ENCODE results near the gene REST.
"Not testable (repeated sequence)": the region's sequence is repeated elsewhere in the genome, so short reads cannot be mapped to it uniquely, and the experiment has no call there.

Gene REST, protein sequence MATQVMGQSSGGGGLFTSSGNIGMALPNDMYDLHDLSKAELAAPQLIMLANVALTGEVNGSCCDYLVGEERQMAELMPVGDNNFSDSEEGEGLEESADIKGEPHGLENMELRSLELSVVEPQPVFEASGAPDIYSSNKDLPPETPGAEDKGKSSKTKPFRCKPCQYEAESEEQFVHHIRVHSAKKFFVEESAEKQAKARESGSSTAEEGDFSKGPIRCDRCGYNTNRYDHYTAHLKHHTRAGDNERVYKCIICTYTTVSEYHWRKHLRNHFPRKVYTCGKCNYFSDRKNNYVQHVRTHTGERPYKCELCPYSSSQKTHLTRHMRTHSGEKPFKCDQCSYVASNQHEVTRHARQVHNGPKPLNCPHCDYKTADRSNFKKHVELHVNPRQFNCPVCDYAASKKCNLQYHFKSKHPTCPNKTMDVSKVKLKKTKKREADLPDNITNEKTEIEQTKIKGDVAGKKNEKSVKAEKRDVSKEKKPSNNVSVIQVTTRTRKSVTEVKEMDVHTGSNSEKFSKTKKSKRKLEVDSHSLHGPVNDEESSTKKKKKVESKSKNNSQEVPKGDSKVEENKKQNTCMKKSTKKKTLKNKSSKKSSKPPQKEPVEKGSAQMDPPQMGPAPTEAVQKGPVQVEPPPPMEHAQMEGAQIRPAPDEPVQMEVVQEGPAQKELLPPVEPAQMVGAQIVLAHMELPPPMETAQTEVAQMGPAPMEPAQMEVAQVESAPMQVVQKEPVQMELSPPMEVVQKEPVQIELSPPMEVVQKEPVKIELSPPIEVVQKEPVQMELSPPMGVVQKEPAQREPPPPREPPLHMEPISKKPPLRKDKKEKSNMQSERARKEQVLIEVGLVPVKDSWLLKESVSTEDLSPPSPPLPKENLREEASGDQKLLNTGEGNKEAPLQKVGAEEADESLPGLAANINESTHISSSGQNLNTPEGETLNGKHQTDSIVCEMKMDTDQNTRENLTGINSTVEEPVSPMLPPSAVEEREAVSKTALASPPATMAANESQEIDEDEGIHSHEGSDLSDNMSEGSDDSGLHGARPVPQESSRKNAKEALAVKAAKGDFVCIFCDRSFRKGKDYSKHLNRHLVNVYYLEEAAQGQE

GRCh38 chr4:56907489-56908205 is at the start of gene REST:
REST (plus strand) TSS chr4:56907900; CDS start chr4:56910639, 2,739 bp downstream.
- DNase-seq (ENCODE audit: low spot score), result peak; percentile 80
- no peaks in the 10 kb centered on the region for H3K9me3 Mint-ChIP-seq
- peak within 1 kb of the TSS; percentile 91 for H3K4me3 Mint-ChIP-seq
- H3K36me3 Mint-ChIP-seq (ENCODE audit: low read depth), result peaks cover 14% of the 10 kb centered on the region
- H3K27ac Mint-ChIP-seq, result peak within 1 kb of the TSS; percentile 82
- H3K27me3 Mint-ChIP-seq (ENCODE audit: low read depth), result peaks cover 19% of the 10 kb centered on the region
- H3K4me1 Mint-ChIP-seq (ENCODE audit: low read depth), result peaks cover 31% of the 10 kb centered on the region

DNA sequence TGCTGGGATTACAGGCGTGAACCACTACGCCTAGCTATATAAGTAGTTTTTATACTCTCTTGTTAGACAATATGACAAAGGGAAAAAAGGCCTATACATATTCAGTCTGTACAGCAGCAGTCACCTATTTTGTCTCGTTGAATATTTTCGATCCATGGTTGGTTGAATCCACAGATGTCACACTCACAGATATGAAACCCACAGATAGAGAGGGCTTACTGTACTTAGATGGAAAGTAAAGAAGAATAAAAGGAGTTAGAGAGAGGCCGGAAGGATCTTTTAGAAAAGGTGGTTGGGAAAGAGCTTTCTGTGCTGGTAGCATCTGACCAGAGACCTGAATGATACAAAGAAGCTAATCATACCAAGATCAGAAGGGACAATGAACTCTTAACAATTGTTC is 47.9 kb upstream of the REST start:
- Mint-ChIP-seq H3K4me1 (ENCODE audit: low read depth) (peaks cover 8% of the 10 kb centered on the region), H3K36me3 (ENCODE audit: low read depth) (no peaks in the 10 kb centered on the region), H3K9me3 (no peaks in the 10 kb centered on the region), H3K27me3 (ENCODE audit: low read depth) (peaks cover 17% of the 10 kb centered on the region), H3K27ac (no peak overlapping the region), H3K4me3 (no peak overlapping the region)
- no peak for DNase-seq (ENCODE audit: low spot score)

- H3K4me1 Mint-ChIP-seq (ENCODE audit: low read depth), result peaks cover 8% of the 10 kb centered on the region
- H3K27me3 Mint-ChIP-seq (ENCODE audit: low read depth), result peaks cover 17% of the 10 kb centered on the region
- H3K27ac Mint-ChIP-seq, result no peak overlapping the region
- no peak for DNase-seq (ENCODE audit: low spot score)
- no peaks in the 10 kb centered on the region for H3K36me3 Mint-ChIP-seq (ENCODE audit: low read depth)
- H3K9me3 Mint-ChIP-seq, result no peaks in the 10 kb centered on the region
- no peak overlapping the region for H3K4me3 Mint-ChIP-seq
Observed at GRCh38 chr4:56860781-56861180, 46.9 kb upstream of the REST start.

GRCh38 chr4:56861360-56861759 is 46.3 kb upstream of the REST start:
- DNase-seq (ENCODE audit: low spot score), result no peak
- H3K36me3 Mint-ChIP-seq (ENCODE audit: low read depth), result no peaks in the 10 kb centered on the region
- H3K4me1 Mint-ChIP-seq (ENCODE audit: low read depth), result peaks cover 8% of the 10 kb centered on the region
- no peak overlapping the region for H3K27ac Mint-ChIP-seq
- no peaks in the 10 kb centered on the region for H3K9me3 Mint-ChIP-seq
- H3K27me3 Mint-ChIP-seq (ENCODE audit: low read depth), result peaks cover 14% of the 10 kb centered on the region
- no peak overlapping the region for H3K4me3 Mint-ChIP-seq

DNA sequence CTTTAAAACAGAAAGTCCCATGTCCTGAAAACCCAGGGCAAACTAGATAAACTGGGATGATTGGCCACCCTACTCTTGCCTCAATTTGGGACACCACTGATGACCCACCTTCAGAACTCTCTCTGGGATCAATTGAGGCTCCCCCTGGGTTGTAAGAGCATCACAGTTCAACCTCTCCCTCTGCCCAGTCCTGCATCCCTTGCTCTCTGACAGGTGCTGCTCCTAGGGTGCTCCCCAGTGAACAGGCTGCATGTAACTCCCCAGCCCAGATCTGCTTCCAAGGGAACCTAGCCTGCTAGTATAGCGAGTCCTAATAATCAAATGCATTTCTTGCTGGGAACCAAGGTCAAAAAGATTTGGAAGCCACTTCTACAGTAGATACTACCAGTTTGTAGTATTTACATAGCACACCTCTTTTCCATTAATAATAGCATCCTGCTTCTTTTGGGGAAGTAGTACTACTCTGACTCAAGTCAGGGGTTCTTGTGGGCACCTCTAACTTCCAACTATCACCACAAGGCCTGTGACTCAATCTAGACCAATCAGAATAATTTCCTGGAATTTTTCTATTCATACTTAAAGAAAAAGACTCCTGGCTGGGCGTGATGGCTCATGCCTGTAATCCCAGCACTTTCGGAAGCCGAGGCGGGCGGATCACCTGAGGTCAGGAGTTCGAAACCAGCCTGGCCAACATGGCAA is 44.1 kb upstream of the REST start:
- Mint-ChIP-seq H3K9me3 (no peaks in the 10 kb centered on the region), H3K36me3 (ENCODE audit: low read depth) (no peaks in the 10 kb centered on the region), H3K27me3 (ENCODE audit: low read depth) (peaks cover 7% of the 10 kb centered on the region), H3K4me3 (no peak overlapping the region), H3K27ac (no peak overlapping the region), H3K4me1 (ENCODE audit: low read depth) (peaks cover 8% of the 10 kb centered on the region)
- peak; percentile 6 for DNase-seq (ENCODE audit: low spot score)

DNA sequence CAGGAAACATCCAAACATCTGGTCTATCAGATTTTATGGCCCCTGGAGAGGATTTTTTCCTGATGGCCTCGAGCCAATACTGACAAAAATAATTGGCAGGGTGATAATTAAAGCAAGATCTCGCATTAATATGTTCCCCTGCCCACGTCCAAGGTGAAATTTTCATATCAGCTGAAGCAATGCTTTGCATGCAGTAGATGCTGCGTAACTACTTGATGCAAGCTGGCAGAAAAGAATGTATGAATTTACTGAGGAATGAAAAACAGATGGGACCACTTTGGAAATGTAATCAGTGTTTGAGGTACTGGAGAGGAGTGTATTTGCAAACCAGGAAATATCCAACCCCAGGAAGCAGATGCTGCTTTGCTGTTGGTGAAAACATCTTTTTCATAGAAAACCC is 36.8 kb upstream of the REST start:
- Mint-ChIP-seq H3K9me3 (no peaks in the 10 kb centered on the region), H3K27ac (no peak overlapping the region)
- DNase-seq (ENCODE audit: low spot score), result no peak

GRCh38 chr4:56871371-56871866 is 36.3 kb upstream of the REST start:
- Mint-ChIP-seq H3K4me3 (no peak overlapping the region), H3K27ac (no peak overlapping the region), H3K27me3 (ENCODE audit: low read depth) (peaks cover 9% of the 10 kb centered on the region), H3K36me3 (ENCODE audit: low read depth) (no peaks in the 10 kb centered on the region), H3K4me1 (ENCODE audit: low read depth) (no peaks in the 10 kb centered on the region), H3K9me3 (no peaks in the 10 kb centered on the region)
- DNase-seq (ENCODE audit: low spot score), result no peak

More for the DNA sequence above, 36.8 kb upstream of the REST start:
- H3K4me3 Mint-ChIP-seq, result no peak overlapping the region
- no peaks in the 10 kb centered on the region for H3K36me3 Mint-ChIP-seq (ENCODE audit: low read depth)
- H3K4me1 Mint-ChIP-seq (ENCODE audit: low read depth), result no peaks in the 10 kb centered on the region
- peaks cover 9% of the 10 kb centered on the region for H3K27me3 Mint-ChIP-seq (ENCODE audit: low read depth)

DNA sequence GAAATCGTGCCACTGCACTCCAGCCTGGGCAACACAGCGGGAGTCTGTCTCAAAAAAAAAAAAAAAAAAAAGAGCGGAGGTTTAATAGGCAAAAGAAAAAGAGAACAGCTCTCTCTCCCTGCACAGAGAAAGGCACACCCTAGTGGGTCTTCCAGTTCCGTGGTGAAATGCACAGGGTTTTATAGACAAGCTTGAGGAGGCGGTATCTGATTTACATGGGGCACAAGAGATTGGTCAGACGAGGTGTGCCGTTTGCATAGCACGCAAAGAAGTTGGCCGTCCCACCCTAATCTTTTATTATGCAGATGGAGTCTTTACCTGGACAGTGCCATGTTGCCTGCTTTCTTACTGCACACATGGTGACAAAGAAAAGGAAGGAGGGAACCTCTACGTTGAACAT is 33.5 kb upstream of the REST start:
- no peaks in the 10 kb centered on the region for H3K4me1 Mint-ChIP-seq (ENCODE audit: low read depth)
- H3K9me3 Mint-ChIP-seq, result no peaks in the 10 kb centered on the region
- no peak overlapping the region for H3K4me3 Mint-ChIP-seq
- H3K36me3 Mint-ChIP-seq (ENCODE audit: low read depth), result no peaks in the 10 kb centered on the region
- no peak for DNase-seq (ENCODE audit: low spot score)
- peaks cover 8% of the 10 kb centered on the region for H3K27me3 Mint-ChIP-seq (ENCODE audit: low read depth)
- no peak overlapping the region for H3K27ac Mint-ChIP-seq

DNA sequence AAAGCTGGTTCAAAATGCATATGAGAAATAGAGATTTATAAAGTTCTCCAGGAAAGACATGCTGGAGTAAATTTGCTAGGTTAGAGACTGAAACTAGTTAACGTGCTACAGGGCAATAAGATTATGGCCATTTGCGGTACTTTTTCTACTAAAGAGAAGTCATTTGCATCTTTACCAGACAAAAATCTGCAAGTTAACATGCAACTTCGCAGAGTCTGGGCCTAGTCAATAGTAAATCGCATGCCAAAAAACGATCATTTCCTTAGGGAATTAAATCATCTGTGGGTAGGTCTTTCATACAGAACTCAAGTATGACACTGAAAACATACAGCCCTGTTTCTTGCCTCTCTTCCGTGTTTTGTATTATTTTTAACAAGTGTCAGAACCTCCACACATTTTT is 32.8 kb upstream of the REST start:
- no peaks in the 10 kb centered on the region for H3K9me3 Mint-ChIP-seq
- no peak overlapping the region for H3K27ac Mint-ChIP-seq
- peaks cover 8% of the 10 kb centered on the region for H3K27me3 Mint-ChIP-seq (ENCODE audit: low read depth)
- no peak for DNase-seq (ENCODE audit: low spot score)
- no peak overlapping the region for H3K4me3 Mint-ChIP-seq
- no peaks in the 10 kb centered on the region for H3K4me1 Mint-ChIP-seq (ENCODE audit: low read depth)
- no peaks in the 10 kb centered on the region for H3K36me3 Mint-ChIP-seq (ENCODE audit: low read depth)

GRCh38 chr4:56876264-56876663 is 31.4 kb upstream of the REST start:
- DNase-seq (ENCODE audit: low spot score), result no peak
- no peaks in the 10 kb centered on the region for H3K4me1 Mint-ChIP-seq (ENCODE audit: low read depth)
- no peak overlapping the region for H3K4me3 Mint-ChIP-seq
- no peaks in the 10 kb centered on the region for H3K36me3 Mint-ChIP-seq (ENCODE audit: low read depth)
- H3K27ac Mint-ChIP-seq, result no peak overlapping the region
- H3K9me3 Mint-ChIP-seq, result no peaks in the 10 kb centered on the region
- H3K27me3 Mint-ChIP-seq (ENCODE audit: low read depth), result peaks cover 7% of the 10 kb centered on the region

DNA sequence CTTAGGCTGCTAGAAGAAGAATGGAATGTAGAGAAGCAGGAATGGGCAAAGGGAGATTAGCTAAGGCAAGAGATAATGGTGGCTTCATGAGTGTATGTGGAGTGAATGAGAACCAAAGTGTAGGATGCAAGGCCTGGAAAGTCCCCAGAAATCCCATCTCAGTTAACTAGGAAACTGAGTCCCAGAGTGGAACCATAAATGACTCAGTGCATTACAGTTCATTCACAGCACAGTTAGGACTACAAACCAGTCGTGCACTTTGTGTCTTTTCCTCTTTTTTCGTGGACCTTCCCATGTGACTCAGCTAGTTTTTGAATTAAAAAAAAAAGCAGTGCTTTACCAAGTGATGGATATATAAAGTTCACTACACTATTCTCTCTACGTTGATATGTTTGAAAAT is 27.7 kb upstream of the REST start:
- Mint-ChIP-seq H3K27ac (no peak overlapping the region), H3K36me3 (ENCODE audit: low read depth) (no peaks in the 10 kb centered on the region), H3K27me3 (ENCODE audit: low read depth) (peaks cover 3% of the 10 kb centered on the region), H3K4me3 (no peak overlapping the region), H3K4me1 (ENCODE audit: low read depth) (no peaks in the 10 kb centered on the region), H3K9me3 (no peaks in the 10 kb centered on the region)
- DNase-seq (ENCODE audit: low spot score), result no peak

DNA sequence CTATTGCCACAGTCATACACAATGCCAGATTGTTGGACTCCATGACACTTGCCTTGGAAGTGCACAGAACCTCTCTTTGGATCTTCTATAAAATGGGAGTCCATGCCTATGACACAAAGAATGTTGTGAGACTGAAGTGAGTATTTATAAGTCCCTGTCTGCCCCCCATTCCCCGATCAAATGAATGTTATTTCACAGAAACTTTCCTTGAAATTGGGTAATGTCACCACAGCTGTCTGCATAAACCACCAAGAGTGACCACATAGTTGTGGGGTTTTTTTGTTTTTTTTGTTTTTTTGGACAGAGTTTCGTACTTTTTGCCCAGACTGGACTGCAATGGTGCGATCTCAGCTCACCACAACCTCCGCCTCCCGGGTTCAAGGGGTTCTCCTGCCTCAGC is 27.1 kb upstream of the REST start:
- Mint-ChIP-seq H3K4me3 (no peak overlapping the region), H3K36me3 (ENCODE audit: low read depth) (no peaks in the 10 kb centered on the region), H3K27me3 (ENCODE audit: low read depth) (peaks cover 3% of the 10 kb centered on the region), H3K27ac (no peak overlapping the region), H3K4me1 (ENCODE audit: low read depth) (no peaks in the 10 kb centered on the region), H3K9me3 (no peaks in the 10 kb centered on the region)
- no peak for DNase-seq (ENCODE audit: low spot score)

GRCh38 chr4:56884511-56884910 is 23.2 kb upstream of the REST start:
- H3K27ac Mint-ChIP-seq; DNase-seq (ENCODE audit: low spot score); H3K9me3 Mint-ChIP-seq; H3K4me3 Mint-ChIP-seq; H3K36me3 Mint-ChIP-seq (ENCODE audit: low read depth); H3K4me1 Mint-ChIP-seq (ENCODE audit: low read depth): not testable (repeated sequence)
- peaks cover 28% of the 10 kb centered on the region for H3K27me3 Mint-ChIP-seq (ENCODE audit: low read depth)

All from T-helper 2 cell treated with Interferon-gamma antibody and Interleukin-4, amounts not matched to agents 5 μg/mL and 100 μg/mL, for 36 hours (primary cell).